HG03097 (cell line): ENCODE measurements around the gene RANBP17.

Experiments
- ATAC-seq: cut with Tn5 transposase; IDR thresholded peaks from one replicate; pipeline ENCODE4 v1.9.1; 2021; ENCODE audit not compliant: unreplicated experiment, low FRiP score

RANBP17 gene

GRCh38 chr5:171074747-171075146, 212.9 kb downstream of the RANBP17 start:
- ATAC-seq: no peak

DNA sequence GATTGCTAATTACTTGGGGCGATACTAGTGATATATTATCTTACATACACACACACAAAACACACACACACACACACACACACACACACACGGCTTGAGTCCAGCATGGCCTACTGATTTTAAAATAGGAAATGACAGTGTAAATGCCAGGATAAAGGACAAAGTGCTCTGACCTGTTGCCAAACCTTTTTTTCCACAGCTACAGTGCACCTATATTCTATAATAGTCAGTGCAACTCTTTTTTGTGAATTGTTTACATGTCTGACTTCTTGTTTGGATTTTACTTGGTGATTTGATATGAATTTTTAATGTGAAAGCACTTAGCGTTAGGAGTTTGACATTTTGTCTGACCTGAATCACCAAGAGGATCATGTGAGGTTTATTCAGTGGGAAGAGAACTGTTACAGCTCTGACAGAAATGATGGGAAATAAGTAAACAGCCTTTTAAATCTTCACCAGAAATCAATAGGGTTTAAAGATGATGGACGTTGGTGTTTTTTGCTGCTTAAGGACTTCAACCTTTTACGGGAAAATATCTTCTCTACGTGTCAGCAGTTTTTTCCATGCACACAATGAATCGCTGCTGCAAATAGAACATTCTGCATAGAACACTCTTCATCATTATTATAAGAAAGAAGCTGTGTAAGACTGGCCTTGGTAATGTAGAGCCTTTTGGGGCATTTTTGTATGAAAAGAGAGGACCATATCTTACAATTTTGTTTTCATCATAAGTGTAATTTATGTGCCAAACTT, 218.5 kb downstream of the RANBP17 start:
- ATAC-seq: no peak

DNA sequence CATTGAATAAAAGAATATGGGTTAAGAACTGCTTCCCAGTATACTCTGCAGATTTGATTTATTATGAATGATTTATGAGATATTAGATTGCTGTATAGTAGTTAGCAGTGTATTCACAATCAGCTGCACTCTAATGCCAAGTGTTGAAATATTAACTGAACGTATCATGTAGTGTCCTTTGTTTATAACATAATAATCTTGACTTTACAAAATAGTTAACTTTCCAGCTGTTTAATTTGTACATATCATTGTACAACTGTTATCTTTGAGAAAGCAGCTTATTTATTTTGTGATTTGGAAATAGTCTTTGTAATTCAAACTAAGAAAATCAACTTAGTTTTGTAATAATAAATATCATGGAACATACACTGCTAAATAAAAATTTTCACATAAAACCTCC, 219.5 kb downstream of the RANBP17 start:
- no peak for ATAC-seq

- no peak for ATAC-seq
Measured at GRCh38 chr5:171092194-171092593, 230.4 kb downstream of the RANBP17 start.

DNA sequence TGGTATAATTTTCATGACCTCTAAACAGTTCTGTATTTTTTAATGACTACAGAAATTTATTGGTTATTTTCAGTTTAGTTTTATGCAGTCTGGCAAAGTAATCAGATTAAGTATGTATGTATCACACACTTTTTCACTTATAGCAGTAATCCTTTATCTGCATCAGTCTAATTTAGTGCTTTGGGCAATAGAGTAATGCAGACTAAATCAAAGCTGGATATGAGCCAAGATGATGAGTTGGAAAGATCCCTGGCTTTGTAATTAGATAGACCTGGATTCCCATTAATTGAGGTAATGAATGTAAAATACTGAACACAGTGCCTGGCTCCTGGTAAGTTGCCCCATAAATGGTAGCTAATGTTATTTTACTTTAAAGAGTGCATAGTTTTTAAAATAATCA, 231.8 kb downstream of the RANBP17 start:
- ATAC-seq: no peak

DNA sequence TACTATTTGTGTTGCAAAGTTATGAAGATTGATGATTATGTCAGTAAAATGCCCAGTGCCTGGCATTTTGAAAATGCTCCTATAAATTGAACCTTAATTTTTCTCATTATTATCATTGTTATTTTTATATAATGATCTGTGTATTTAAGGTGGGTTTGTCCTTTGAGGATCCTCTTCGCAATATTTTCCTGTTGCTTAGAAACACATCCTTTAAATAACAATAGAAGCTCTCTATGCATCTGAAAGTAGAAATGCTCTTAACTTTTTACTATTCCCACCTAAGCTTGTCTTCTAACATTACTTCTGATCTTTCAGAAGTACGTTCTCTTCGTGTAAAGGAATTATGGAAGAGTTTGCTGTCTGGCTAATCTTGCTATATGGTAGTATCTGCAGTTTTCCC, 232.5 kb downstream of the RANBP17 start:
- no peak for ATAC-seq

GRCh38 chr5:171102877-171103610, 241.2 kb downstream of the RANBP17 start:
- no peak for ATAC-seq

- no peak for ATAC-seq
Measured at GRCh38 chr5:171107669-171108068, 245.9 kb downstream of the RANBP17 start.

DNA sequence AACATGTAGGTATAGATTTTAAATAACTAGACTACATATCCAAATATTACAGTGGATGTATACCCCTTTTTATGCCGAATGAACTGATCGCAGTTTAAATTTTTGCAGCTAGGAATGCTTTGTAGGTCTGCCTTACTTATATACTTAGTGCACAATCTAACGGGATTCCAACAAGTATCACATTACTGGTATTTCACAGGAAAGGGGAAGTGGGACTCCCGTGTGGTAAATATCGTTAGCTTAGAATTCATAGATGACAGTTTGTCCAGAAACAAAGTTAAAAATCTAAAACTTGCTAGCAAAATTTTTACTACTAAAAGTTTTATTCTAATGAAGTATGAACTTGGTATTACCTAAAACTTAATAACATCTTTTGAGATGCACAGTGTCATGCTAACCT, 253.7 kb downstream of the RANBP17 start:
- ATAC-seq: no peak

GRCh38 chr5:171116719-171117118, 254.9 kb downstream of the RANBP17 start:
- no peak for ATAC-seq

GRCh38 chr5:171120986-171121622, 259.3 kb downstream of the RANBP17 start:
- ATAC-seq: no peak

- ATAC-seq: no peak
Measured at GRCh38 chr5:171121638-171122037, 259.8 kb downstream of the RANBP17 start.

DNA sequence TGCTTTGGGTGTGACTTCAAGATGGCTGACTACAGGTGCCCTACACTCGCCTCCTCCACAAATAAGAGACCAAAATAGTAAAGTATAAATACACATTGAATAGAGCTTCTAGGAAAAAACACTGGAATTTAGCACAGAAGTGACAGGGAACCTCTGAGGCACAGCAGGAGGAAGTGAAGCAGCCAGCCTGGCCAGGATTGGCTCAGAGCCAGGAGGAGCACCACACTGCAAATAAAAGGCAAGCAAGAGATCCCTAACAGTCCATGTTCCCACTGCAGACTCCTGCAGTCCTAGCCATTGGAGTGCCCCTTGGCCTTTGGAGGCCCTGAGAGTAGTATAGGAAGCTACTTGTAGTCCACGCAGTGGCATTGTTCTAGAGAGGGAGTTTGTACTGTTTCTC, 260.6 kb downstream of the RANBP17 start:
- no peak for ATAC-seq

- no peak for ATAC-seq
Measured at GRCh38 chr5:171123417-171123816, 261.6 kb downstream of the RANBP17 start.

DNA sequence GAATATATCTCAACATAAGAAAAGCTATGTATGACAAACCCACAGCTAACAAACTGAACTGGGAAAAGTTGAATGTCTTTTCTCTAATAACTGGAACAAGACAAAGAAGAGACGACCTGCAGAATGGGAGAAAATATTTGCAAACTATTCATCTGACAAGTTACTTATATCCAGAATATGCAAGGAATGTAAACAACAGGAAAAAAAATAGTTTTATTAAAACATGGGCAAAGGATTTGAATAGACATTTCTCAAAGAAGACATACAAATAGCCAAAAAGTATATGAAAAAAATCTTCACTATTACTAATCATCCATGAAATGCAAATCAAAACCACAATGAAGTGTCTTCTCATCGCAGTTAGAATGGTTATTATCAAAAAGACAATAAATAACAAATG, 265.5 kb downstream of the RANBP17 start:
- ATAC-seq: no peak

- ATAC-seq: no peak
Measured at GRCh38 chr5:171128136-171128535, 266.3 kb downstream of the RANBP17 start.

DNA sequence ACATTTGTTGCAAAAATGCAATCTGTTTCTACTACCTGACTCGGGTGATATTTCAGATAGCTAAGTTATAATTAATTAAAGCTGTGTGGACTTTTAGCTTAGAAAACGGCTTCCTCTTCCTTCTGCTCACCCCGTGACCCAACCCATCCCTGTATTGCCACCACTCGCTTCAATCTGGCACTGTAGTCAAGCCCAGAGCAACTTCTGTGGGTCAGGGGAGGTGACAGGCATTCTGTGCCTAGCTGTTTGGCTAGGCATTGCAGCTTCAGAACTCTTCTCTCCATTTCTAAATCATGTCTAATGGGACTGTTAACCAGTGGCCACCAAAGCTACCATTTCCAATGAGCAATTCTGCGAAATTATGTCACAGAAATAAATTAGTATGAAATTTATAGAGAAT, 267.5 kb downstream of the RANBP17 start:
- no peak for ATAC-seq

DNA sequence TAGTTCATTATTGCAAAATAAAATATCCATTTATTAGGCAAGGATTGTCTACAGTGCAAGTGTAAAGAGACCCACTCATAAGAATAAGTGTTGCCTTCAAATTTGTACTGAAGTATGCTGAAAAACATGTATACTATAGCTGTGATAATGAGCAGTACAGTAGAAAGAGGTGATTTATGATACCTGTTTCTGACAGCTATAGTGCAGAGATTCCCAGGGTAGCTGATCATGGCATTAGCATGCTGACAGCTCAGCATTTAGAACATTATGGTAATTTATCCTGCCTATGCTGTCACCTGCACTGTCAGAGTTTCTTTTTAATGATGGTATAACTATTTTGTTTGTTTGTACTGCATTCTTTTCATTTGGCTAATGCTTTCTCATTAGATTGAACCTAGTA, 269.7 kb downstream of the RANBP17 start:
- no peak for ATAC-seq

- ATAC-seq: no peak
Measured at GRCh38 chr5:171137768-171138525, 276.1 kb downstream of the RANBP17 start.

- ATAC-seq: no peak
Measured at GRCh38 chr5:171139227-171139626, 277.4 kb downstream of the RANBP17 start.

DNA sequence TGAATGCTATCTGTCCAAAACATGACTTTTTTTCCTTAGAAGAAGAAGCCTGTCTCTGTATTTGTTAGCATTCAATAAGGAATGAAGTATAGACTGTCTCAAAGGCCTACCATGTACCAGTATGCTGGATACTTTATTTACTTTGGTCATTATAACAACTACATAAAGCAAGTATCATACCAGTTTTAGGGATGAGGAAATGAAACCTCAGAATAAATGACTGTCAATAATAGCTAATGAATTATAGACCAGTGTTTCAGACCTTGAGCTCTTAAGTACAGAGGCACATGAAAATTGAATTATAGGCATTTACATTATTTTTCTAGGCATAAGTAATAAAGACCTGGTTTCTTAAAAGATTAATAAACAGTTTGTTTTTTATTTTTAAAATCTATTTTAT, 280.8 kb downstream of the RANBP17 start:
- ATAC-seq: no peak
